ENCODE results near the gene GFOD1. TPM values are rescaled to one million over a fixed set of nuclear protein-coding genes. Genes with fewer than 3 reads are reported as not detected.

The GFOD1 gene
- polyA plus RNA-seq, 4 donors, result 1.1 to 2.0 (median 1.9) TPM

Other genes starting within 250 kb of the GFOD1 start
- gene TBC1D7, start 159.1 kb downstream of the GFOD1 start, polyA plus RNA-seq (ENCODE audit: insufficient read length in 4 of 4), result 10 to 100 TPM; 26.2 to 42.4 (median 38.5) TPM
- 10 to 100 TPM; 17.2 to 24.7 (median 21.7) TPM for gene SIRT5, start 87.0 kb upstream of the GFOD1 start, polyA plus RNA-seq (ENCODE audit: insufficient read length in 4 of 4)
- gene NOL7, start 127.7 kb upstream of the GFOD1 start, polyA plus RNA-seq (ENCODE audit: insufficient read length in 4 of 4), result 10 to 100 TPM; 78.3 to 95.1 (median 89.8) TPM
- 10 to 100 TPM; 42.5 to 48.3 (median 47.6) TPM for gene RANBP9, start 224.2 kb upstream of the GFOD1 start, polyA plus RNA-seq (ENCODE audit: insufficient read length in 4 of 4)